Astrocyte of the cerebellum (primary cell): Measurements from ENCODE around the gene CAMTA1.

ENCODE experiments used
- DNase-seq: peaks from one replicate; pipeline ENCODE4 v3.0.0-alpha.2; 2011; ENCODE audit warnings: low read depth
- H3K4me3 ChIP-seq: 2 replicates; pipeline ENCODE4 v1.5.1; 2011; ENCODE audit warnings: mild to moderate bottlenecking, low read depth, low read length, moderate library complexity
- in situ Hi-C: cut with HindIII; loops from 2 replicates; pipeline ENCODE4 v1.10.0; 2017; ENCODE audit warnings: low sequenced_read_pairs
- TF ChIP-seq, protein P1 (sequence below): IDR thresholded peaks from 2 replicates; pipeline ENCODE4 v1.5.1; 2012; ENCODE audit warnings: low read length, low read depth, moderate library complexity, mild to moderate bottlenecking; ENCODE audit errors: missing control alignments

The CAMTA1 gene

DNA sequence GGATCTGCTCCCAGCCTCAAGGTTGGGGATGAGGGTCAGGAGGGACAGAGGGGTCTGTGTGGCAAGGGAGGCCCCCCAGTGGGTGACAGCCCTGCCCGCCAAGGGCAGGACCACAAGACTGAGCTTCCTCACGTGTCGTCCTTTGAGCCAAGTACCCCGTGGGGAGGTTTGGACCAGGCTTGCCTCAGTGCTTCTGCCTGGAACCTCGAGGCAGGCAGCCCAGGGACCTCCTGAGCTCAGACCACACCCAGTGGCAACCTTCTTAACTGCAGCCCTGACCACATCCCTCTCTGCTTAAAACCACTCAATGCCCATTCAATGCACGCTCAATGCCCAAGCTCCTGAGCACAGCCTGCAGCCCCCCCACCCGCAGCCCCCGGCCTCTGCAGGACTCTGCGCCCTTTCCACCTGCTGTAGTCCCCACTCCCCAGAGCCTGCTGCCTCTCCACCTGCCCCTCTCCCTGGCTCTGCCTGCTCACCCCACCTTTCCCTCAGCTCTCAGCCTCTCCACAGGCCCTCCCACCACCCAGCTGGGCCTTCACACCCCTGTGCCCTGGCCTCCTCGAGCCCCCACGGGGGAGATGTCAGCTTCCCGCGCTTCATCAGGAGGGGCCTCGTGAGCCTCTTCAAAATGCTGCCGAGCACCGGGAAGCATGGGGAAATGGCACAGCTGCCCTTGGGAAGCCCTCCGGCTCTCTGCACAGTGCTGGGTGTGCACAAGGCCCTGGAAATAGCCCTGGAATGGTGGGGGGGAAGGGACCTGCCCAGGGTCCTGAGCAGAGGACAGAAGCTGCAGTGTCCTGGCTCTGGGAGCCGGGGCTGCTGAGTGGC is 856.5 kb downstream of the CAMTA1 start:
- no peak overlapping the region for H3K4me3 ChIP-seq
- in situ Hi-C loops = no loop called here
- no peak for DNase-seq
- TF ChIP-seq, protein P1, sequence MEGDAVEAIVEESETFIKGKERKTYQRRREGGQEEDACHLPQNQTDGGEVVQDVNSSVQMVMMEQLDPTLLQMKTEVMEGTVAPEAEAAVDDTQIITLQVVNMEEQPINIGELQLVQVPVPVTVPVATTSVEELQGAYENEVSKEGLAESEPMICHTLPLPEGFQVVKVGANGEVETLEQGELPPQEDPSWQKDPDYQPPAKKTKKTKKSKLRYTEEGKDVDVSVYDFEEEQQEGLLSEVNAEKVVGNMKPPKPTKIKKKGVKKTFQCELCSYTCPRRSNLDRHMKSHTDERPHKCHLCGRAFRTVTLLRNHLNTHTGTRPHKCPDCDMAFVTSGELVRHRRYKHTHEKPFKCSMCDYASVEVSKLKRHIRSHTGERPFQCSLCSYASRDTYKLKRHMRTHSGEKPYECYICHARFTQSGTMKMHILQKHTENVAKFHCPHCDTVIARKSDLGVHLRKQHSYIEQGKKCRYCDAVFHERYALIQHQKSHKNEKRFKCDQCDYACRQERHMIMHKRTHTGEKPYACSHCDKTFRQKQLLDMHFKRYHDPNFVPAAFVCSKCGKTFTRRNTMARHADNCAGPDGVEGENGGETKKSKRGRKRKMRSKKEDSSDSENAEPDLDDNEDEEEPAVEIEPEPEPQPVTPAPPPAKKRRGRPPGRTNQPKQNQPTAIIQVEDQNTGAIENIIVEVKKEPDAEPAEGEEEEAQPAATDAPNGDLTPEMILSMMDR = no peak

GRCh38 chr1:7642418-7642704 is 857.1 kb downstream of the CAMTA1 start:
- no peak for DNase-seq
- TF ChIP-seq, protein P1 = no peak
- no peak overlapping the region for H3K4me3 ChIP-seq
- in situ Hi-C loops = no loop called here

- DNase-seq = no peak
- H3K4me3 ChIP-seq = no peak overlapping the region
- in situ Hi-C loops = no loop called here
- TF ChIP-seq, protein P1 = no peak
Measured at GRCh38 chr1:7642781-7643529, 857.7 kb downstream of the CAMTA1 start.

DNA sequence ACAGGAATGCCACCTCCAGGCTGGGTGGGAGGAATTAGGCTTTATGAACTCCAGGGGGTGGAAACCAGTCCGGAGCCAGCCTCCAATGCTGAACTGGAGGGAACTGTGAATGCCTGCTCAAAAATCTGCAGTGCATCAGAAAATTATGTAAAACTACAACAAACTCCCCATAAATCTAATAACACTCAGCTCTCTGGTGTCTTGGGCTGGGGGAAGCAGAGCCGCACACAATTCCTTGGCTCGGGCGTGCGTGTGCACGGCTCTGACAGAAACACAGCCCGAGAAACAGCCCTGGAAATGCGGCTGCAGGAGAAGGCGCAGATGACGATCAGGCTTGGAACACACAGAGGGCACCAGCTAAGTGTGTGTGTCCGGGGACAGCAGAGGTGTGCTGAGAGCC is 858.3 kb downstream of the CAMTA1 start:
- TF ChIP-seq, protein P1 = no peak
- in situ Hi-C loops = no loop called here
- DNase-seq = no peak
- no peak overlapping the region for H3K4me3 ChIP-seq

- no peak for DNase-seq
- H3K4me3 ChIP-seq = no peak overlapping the region
- TF ChIP-seq, protein P1 = no peak
- in situ Hi-C loops = no loop called here
Measured at GRCh38 chr1:7644086-7644485, 858.8 kb downstream of the CAMTA1 start.

GRCh38 chr1:7644961-7645750 is 859.9 kb downstream of the CAMTA1 start:
- H3K4me3 ChIP-seq = no peak overlapping the region
- DNase-seq = no peak
- TF ChIP-seq, protein P1 = no peak
- in situ Hi-C loops = no loop called here
